Panc1 (cell line): ENCODE measurements around the gene PLK5. TPM values are rescaled to one million over a fixed set of nuclear protein-coding genes. Genes with fewer than 3 reads are reported as not detected.
"Not testable (repeated sequence)": the region's sequence is repeated elsewhere in the genome, so short reads cannot be mapped to it uniquely, and the experiment has no call there.

Experiments used
- ATAC-seq: fragments of 200-7000 bp; cut with Tn5 transposase; 2 replicates; pipeline ENCODE4 v1.9.1; 2020; ENCODE audit warnings: mild to moderate bottlenecking, moderate library complexity
- BruUV-seq: library from RNA; stranded (reverse); fragments of 400-500 nt; replicated peaks from 2 replicates; lab custom pipeline; 2021; lab: Mats Ljungman, UMichigan
- CTCF ChIA-PET: fragments of 300-600 bp; sonication (Branson Sonifier 250); formaldehyde crosslinking; loops from one replicate; lab custom pipeline; 2022; ENCODE audit warnings: antibody characterized with exemption; lab: Charles Lee
- POLR2A ChIA-PET: fragments of 300-600 bp; sonication (Branson Sonifier 250); formaldehyde crosslinking; loops from one replicate; lab custom pipeline; 2022; ENCODE audit warnings: antibody characterized with exemption; lab: Charles Lee
- DNase-seq: peaks from one replicate; pipeline ENCODE4 v3.0.0-alpha.2; 2010; ENCODE audit warnings: low read depth, low spot score
- H3K27ac ChIP-seq: 2 replicates; pipeline ENCODE4 v1.5.1; 2011; ENCODE audit warnings: mild to moderate bottlenecking, low read length, inconsistent platforms
- H3K27me3 ChIP-seq: fragments of 200-500 bp; sonication (Bioruptor generic); 2 replicates; pipeline ENCODE4 v1.6.0; 2014; ENCODE audit warnings: low read length, inconsistent platforms; ENCODE audit not compliant: control insufficient read depth, insufficient read depth
- H3K36me3 ChIP-seq: fragments of 200-500 bp; sonication (Bioruptor generic); 2 replicates; pipeline ENCODE4 v1.5.1; 2014; ENCODE audit warnings: inconsistent platforms, mild to moderate bottlenecking, low read length, moderate library complexity; ENCODE audit not compliant: control insufficient read depth, insufficient read depth
- H3K4me1 ChIP-seq: 2 replicates; pipeline ENCODE4 v1.5.1; 2011; ENCODE audit warnings: inconsistent platforms, mild to moderate bottlenecking, low read length, moderate library complexity; ENCODE audit not compliant: control insufficient read depth, insufficient read depth
- H3K4me3 ChIP-seq, 2 experiments: 2 replicates each; pipeline ENCODE4 v1.5.1; 2011 to 2012; ENCODE audit warnings: low read depth in 2 of 2, low read length in 2 of 2, mild to moderate bottlenecking in 2 of 2, inconsistent platforms in 1 of 2, moderate library complexity in 1 of 2
- H3K9me3 ChIP-seq: fragments of 200-500 bp; sonication (Bioruptor generic); 2 replicates; pipeline ENCODE4 v1.5.1; 2014; ENCODE audit warnings: low read depth, mild to moderate bottlenecking, inconsistent platforms, low read length, moderate library complexity; ENCODE audit not compliant: control insufficient read depth, insufficient read depth
- CTCF ChIP-seq: fragments of 450-650 bp; IDR thresholded peaks from 2 replicates; pipeline ENCODE4 v1.5.1; 2017; ENCODE audit warnings: mild to moderate bottlenecking
- POLR2AphosphoS5 ChIP-seq: IDR thresholded peaks from 2 replicates; pipeline ENCODE4 v1.6.1; 2012; ENCODE audit warnings: mild to moderate bottlenecking, low read depth, low read length, moderate library complexity
- REST ChIP-seq, 2 experiments: IDR thresholded peaks; 2 replicates each; pipeline ENCODE4 v1.6.1; 2011 to 2012; ENCODE audit warnings: low read depth in 2 of 2, control low read depth in 1 of 2, low read length in 1 of 2, mild to moderate bottlenecking in 1 of 2, moderate library complexity in 1 of 2; ENCODE audit not compliant: insufficient read depth in 1 of 2
- SIN3A ChIP-seq: IDR thresholded peaks from 2 replicates; pipeline ENCODE4 v1.6.1; 2012; ENCODE audit warnings: low read depth, mild to moderate bottlenecking, low read length, moderate library complexity, borderline replicate concordance; ENCODE audit not compliant: insufficient read depth
- TCF7L2 ChIP-seq: IDR thresholded peaks from 2 replicates; pipeline ENCODE4 v1.6.1; 2011; ENCODE audit warnings: mild to moderate bottlenecking, low read depth, low read length, inconsistent platforms
- in situ Hi-C: cut with HindIII; loops from 2 replicates; pipeline ENCODE4 v1.10.0; 2016; ENCODE audit warnings: low sequenced_read_pairs, low pct_unique_long_range_greater_than_20kb
- intact Hi-C: fragments of 100-400 bp; cut with micrococcal nuclease; formaldehyde crosslinking; loops from one replicate; pipeline ENCODE4 v1.10.0; 2022; ENCODE audit not compliant: unreplicated experiment
- total RNA-seq: library from RNA; stranded (reverse); gene quantifications from one replicate; pipeline ENCODE4 v1.2.1, GENCODE V29; 2021; ENCODE audit not compliant: unreplicated experiment

The PLK5 gene
- total RNA-seq, 1 experiment from 2014 or later: not detected

- ChIA-PET CTCF (no interaction called here), POLR2A (interaction anchor here (0.6 kb wide), 1 partner anchor 64 kb away, joined by 4 read pairs; no protein-coding TSS in a partner anchor)
- intact Hi-C loops (no loop called here), in situ Hi-C loops (no loop called here)
- peaks cover 4% of the 10 kb centered on the region for H3K4me1 ChIP-seq
- TF ChIP-seq SIN3A: no peak
- TF ChIP-seq POLR2AphosphoS5: no peak
- TF ChIP-seq TCF7L2: no peak
- TF ChIP-seq CTCF: no peak
- no peak for TF ChIP-seq REST (IDR thresholded peaks at IDR 0.05; ENCODE audit: insufficient read depth in 1 of 2, low read depth in 2 of 2, low read length in 1 of 2)
- no peak overlapping the region for H3K4me3 ChIP-seq
- no peak for DNase-seq
- BruUV-seq: no TSS peak
- no peaks in the 10 kb centered on the region; the same call in 1 of the 2 replicates for H3K36me3 ChIP-seq
- no peak overlapping the region for H3K27ac ChIP-seq
- H3K9me3 ChIP-seq: no peaks in the 10 kb centered on the region
- ATAC-seq: no peak
- H3K27me3 ChIP-seq: no peaks in the 10 kb centered on the region
These were observed 48.0 kb upstream of the PLK5 start for GRCh38 chr19:1475751-1476437.

- ATAC-seq, H3K4me1 ChIP-seq, H3K9me3 ChIP-seq, H3K27ac ChIP-seq, H3K36me3 ChIP-seq, in situ Hi-C loops, POLR2A ChIA-PET, CTCF ChIA-PET, DNase-seq, BruUV-seq, H3K4me3 ChIP-seq, intact Hi-C loops, H3K27me3 ChIP-seq: not testable (repeated sequence)
These were observed 46.8 kb upstream of the PLK5 start for GRCh38 chr19:1477056-1477455.
